Activated CD4-positive, alpha-beta T cell treated with anti-CD3 and anti-CD28 coated beads for 24 hours (primary cell): Measurements from ENCODE around the gene KRT79.

Experiments
- DNase-seq, 2 donors: peaks; one replicate each; pipeline ENCODE4 v3.0.0-alpha.2; 2020; ENCODE audit warnings: low read depth in 2 of 2

Gene KRT79

GRCh38 chr12:52835271-52836041 lies 1.3 kb upstream of the KRT79 start:
- DNase-seq, result no peak

- DNase-seq, result no peak
Measured at GRCh38 chr12:52834727-52835001, 553 bp upstream of the KRT79 start.

GRCh38 chr12:52832985-52833905 lies 866 bp downstream of the KRT79 start:
- DNase-seq, result no peak

- DNase-seq, result no peak
Measured at GRCh38 chr12:52832451-52832850, 1.7 kb downstream of the KRT79 start.

- no peak for DNase-seq
Measured at GRCh38 chr12:52831251-52831650, 2.9 kb downstream of the KRT79 start.

- DNase-seq, result no peak
Measured at GRCh38 chr12:52829986-52830770, 3.9 kb downstream of the KRT79 start.

GRCh38 chr12:52828591-52829021 lies 5.5 kb downstream of the KRT79 start:
- DNase-seq, result no peak

GRCh38 chr12:52828156-52828555 lies 6.0 kb downstream of the KRT79 start:
- no peak for DNase-seq

- DNase-seq, result no peak
Measured at GRCh38 chr12:52827499-52828090, 6.5 kb downstream of the KRT79 start.

- no peak for DNase-seq
Measured at GRCh38 chr12:52826611-52827498, 7.3 kb downstream of the KRT79 start.

GRCh38 chr12:52825961-52826360 lies 8.2 kb downstream of the KRT79 start:
- DNase-seq, result no peak

- DNase-seq, result no peak
Measured at GRCh38 chr12:52824741-52825410, 9.2 kb downstream of the KRT79 start.

- DNase-seq, result no peak
Measured at GRCh38 chr12:52823761-52824450, 10.2 kb downstream of the KRT79 start.

GRCh38 chr12:52822771-52823510 lies 11.2 kb downstream of the KRT79 start:
- DNase-seq, result no peak

GRCh38 chr12:52821826-52822660 lies 12.1 kb downstream of the KRT79 start:
- no peak for DNase-seq

GRCh38 chr12:52821071-52821730 lies 12.9 kb downstream of the KRT79 start:
- no peak for DNase-seq

GRCh38 chr12:52820521-52820920 lies 13.6 kb downstream of the KRT79 start:
- no peak for DNase-seq
